SK-N-SH treated with all-trans-retinoic acid at 6 μM for 48 hours (cell line): ENCODE results near the gene EPN3.
A peak's percentile ranks its signal among the peaks of the same experiment; 100 is the strongest.

Source experiments
- ATAC-seq: fragments of 200-7000 bp; cut with Tn5 transposase; 3 replicates; pipeline ENCODE4 v1.9.1; 2020; ENCODE audit warnings: mild to moderate bottlenecking, moderate library complexity
- CREB5 ChIP-seq: fragments of 250-450 bp; sonication (Bioruptor Pico); IDR thresholded peaks from 2 replicates; pipeline ENCODE4 v1.5.1; 2020; ENCODE audit warnings: low read depth, mild to moderate bottlenecking, moderate library complexity
- CSDC2 ChIP-seq: fragments of 250-450 bp; sonication (Bioruptor Pico); IDR thresholded peaks from 2 replicates; pipeline ENCODE4 v1.5.0; 2020; ENCODE audit warnings: mild to moderate bottlenecking, moderate library complexity
- CSRNP3 ChIP-seq: fragments of 250-450 bp; sonication (Bioruptor Pico); IDR thresholded peaks from 2 replicates; pipeline ENCODE4 v1.5.1; 2021; ENCODE audit warnings: mild to moderate bottlenecking, moderate library complexity
- ESRRG ChIP-seq: fragments of 250-450 bp; sonication (Bioruptor Pico); IDR thresholded peaks from 2 replicates; pipeline ENCODE4 v1.6.1; 2021; ENCODE audit warnings: mild to moderate bottlenecking
- ISL1 ChIP-seq: fragments of 250-450 bp; sonication (Bioruptor Pico); IDR thresholded peaks from 2 replicates; pipeline ENCODE4 v2.1.2; 2022; ENCODE audit warnings: mild to moderate bottlenecking, moderate library complexity
- OSR1 ChIP-seq: fragments of 250-450 bp; sonication (Bioruptor Pico); IDR thresholded peaks from 2 replicates; pipeline ENCODE4 v1.8.0; 2022; ENCODE audit warnings: moderate library complexity, mild to moderate bottlenecking, inconsistent platforms
- PATZ1 ChIP-seq: fragments of 250-450 bp; sonication (Bioruptor Pico); IDR thresholded peaks from 2 replicates; pipeline ENCODE4 v1.8.0; 2020; ENCODE audit warnings: mild to moderate bottlenecking, moderate library complexity, borderline replicate concordance
- RARB ChIP-seq: fragments of 250-450 bp; sonication (Bioruptor Pico); IDR thresholded peaks from 2 replicates; pipeline ENCODE4 v1.8.0; 2021; ENCODE audit warnings: mild to moderate bottlenecking, moderate library complexity
- SNAI2 ChIP-seq: fragments of 250-450 bp; sonication (Bioruptor Pico); IDR thresholded peaks from 2 replicates; pipeline ENCODE4 v1.5.0; 2020; ENCODE audit warnings: mild to moderate bottlenecking, moderate library complexity
- TOX ChIP-seq: fragments of 250-450 bp; sonication (Bioruptor Pico); IDR thresholded peaks from 2 replicates; pipeline ENCODE4 v1.8.0; 2021; ENCODE audit warnings: mild to moderate bottlenecking, moderate library complexity, borderline replicate concordance
- TSHZ2 ChIP-seq: fragments of 250-450 bp; sonication (Bioruptor Pico); IDR thresholded peaks from 2 replicates; pipeline ENCODE4 v1.5.0; 2020; ENCODE audit warnings: mild to moderate bottlenecking, moderate library complexity
- ZC3H10 ChIP-seq: fragments of 250-450 bp; sonication (Bioruptor Pico); IDR thresholded peaks from 2 replicates; pipeline ENCODE4 v1.5.1; 2021; ENCODE audit warnings: mild to moderate bottlenecking, moderate library complexity
- ZFP3 ChIP-seq: fragments of 250-450 bp; sonication (Bioruptor Pico); IDR thresholded peaks from 2 replicates; pipeline ENCODE4 v1.5.0; 2020; ENCODE audit warnings: mild to moderate bottlenecking, moderate library complexity
- ZNF8 ChIP-seq: fragments of 450-650 bp; formaldehyde crosslinking; IDR thresholded peaks from 2 replicates; pipeline ENCODE4 v1.5.0; 2020; ENCODE audit warnings: mild to moderate bottlenecking, moderate library complexity

EPN3 gene

GRCh38 chr17:50593321-50593720 lies 60.8 kb downstream of the EPN3 start:
- TF ChIP-seq CREB5 (CRISPR knock-in tag) = no peak
- no peak for TF ChIP-seq CSRNP3 (CRISPR knock-in tag)
- no peak for TF ChIP-seq SNAI2 (CRISPR knock-in tag)
- TF ChIP-seq CSDC2 = no peak
- no peak for TF ChIP-seq ZC3H10 (CRISPR knock-in tag)
- no peak for TF ChIP-seq TSHZ2 (CRISPR knock-in tag)
- TF ChIP-seq ZFP3 (CRISPR knock-in tag) = no peak
- TF ChIP-seq ESRRG = no peak
- TF ChIP-seq ZNF8 (CRISPR knock-in tag) = no peak
- no peak for TF ChIP-seq TOX (CRISPR knock-in tag)
- TF ChIP-seq RARB (CRISPR knock-in tag) = no peak
- TF ChIP-seq ISL1 = no peak
- no peak for TF ChIP-seq PATZ1 (CRISPR knock-in tag)
- no peak for TF ChIP-seq OSR1 (CRISPR knock-in tag)
- TF ChIP-seq, all 23 proteins: peak for 0
- peak; percentile 45 for ATAC-seq
